SH-SY5Y (cell line): ENCODE results near the gene PUM1.

Source experiments
- GATA2 ChIP-seq: IDR thresholded peaks from 2 replicates; pipeline ENCODE4 v1.6.1; 2011; ENCODE audit warnings: mild to moderate bottlenecking, low read depth, low read length
- GATA3 ChIP-seq: IDR thresholded peaks from 2 replicates; pipeline ENCODE4 v1.6.1; 2011; ENCODE audit warnings: low read depth, mild to moderate bottlenecking, low read length, moderate library complexity

DNA sequence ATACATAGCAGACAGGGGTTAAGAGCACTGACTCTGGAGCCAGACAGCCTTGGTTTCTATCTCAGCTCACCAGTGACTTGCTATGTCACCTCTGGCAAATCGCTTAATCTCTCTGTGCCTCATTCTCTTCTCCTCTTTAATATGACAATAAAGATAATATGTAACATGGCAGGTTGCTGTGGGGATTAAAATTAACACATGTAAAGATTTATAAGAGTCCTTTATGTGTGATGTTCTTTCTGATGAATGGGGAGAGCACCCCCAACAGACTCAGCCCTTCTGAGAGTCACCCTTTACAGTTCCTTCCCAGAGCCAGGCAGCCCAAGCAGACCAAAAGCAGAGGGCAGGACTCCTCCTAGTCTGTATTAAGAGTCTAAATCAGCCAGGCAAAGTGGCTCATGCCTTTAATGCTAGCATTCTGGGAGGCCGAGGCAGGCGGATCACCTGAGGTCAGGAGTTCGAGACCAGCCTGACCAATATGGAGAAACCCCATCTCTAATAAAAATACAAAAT is 80.5 kb downstream of the PUM1 start:
- TF ChIP-seq GATA2: no peak
- no peak for TF ChIP-seq GATA3
